ENCODE measurements around the gene DOCK3. TPM values are rescaled to one million over a fixed set of nuclear protein-coding genes. Genes with fewer than 3 reads are reported as not detected.
A peak's percentile ranks its signal among the peaks of the same experiment; 100 is the strongest.

DOCK3 gene
- total RNA-seq, 3 donors from 2014 or later = 0.17 to 6.1 (median 0.20) TPM

DNA sequence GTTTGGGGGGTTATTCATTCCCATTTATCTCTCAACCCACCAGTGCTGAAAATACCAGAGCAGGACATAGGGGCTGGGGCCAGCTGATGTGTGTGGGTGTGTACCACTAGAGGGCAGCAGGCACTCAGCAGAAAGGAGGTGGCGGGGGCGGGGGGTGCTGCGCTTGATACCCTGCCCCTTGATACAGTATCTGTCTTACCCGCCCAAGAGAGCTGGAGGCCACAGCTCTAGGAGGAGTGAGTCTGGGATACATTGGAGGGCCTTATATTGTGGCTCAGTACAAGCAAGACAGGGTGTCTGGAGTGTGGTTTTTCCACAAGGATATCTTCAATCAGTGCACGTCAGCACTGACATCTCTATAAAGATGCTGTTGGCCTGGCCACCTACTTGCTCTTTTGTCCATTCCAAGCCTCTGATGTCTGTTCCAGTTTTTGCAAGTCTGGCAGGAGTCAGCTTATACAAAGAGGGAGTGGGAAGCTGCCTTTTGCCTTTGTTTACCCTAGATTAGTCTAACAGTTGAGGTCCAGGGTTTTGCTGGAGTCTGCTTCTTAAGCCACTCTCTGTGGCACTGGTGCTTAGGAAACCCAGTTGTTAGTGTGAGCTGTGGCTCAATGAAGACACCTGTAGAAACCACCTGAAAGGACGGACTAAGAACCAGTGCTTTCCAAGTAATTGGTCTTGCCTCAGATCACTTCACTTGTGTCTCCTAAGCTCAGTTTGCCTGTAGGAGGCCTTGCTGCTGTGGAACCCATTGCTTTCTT, 714.9 kb downstream of the DOCK3 start:
- Histone ChIP-seq H3K9me3 (no peaks in the 10 kb centered on the region), H3K36me3 (ENCODE audit: low read depth) (no peaks in the 10 kb centered on the region), H3K4me3 (no peak overlapping the region), H3K4me1 (ENCODE audit: low read depth) (peaks cover 68% of the 10 kb centered on the region)
- no peak for ATAC-seq
- TF ChIP-seq, protein P1, sequence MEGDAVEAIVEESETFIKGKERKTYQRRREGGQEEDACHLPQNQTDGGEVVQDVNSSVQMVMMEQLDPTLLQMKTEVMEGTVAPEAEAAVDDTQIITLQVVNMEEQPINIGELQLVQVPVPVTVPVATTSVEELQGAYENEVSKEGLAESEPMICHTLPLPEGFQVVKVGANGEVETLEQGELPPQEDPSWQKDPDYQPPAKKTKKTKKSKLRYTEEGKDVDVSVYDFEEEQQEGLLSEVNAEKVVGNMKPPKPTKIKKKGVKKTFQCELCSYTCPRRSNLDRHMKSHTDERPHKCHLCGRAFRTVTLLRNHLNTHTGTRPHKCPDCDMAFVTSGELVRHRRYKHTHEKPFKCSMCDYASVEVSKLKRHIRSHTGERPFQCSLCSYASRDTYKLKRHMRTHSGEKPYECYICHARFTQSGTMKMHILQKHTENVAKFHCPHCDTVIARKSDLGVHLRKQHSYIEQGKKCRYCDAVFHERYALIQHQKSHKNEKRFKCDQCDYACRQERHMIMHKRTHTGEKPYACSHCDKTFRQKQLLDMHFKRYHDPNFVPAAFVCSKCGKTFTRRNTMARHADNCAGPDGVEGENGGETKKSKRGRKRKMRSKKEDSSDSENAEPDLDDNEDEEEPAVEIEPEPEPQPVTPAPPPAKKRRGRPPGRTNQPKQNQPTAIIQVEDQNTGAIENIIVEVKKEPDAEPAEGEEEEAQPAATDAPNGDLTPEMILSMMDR (IDR thresholded peaks at IDR 0.05) = peak; percentile 53
- DNase-seq = peak; percentile 61 to 71 (median 67)
- intact Hi-C loops (cut with DNase I, micrococcal nuclease) = loop anchor here in 1 of 2 donors (5.0 kb wide), 1 partner anchor 777 kb away; the partner anchor contains the start of gene CISH

DNA sequence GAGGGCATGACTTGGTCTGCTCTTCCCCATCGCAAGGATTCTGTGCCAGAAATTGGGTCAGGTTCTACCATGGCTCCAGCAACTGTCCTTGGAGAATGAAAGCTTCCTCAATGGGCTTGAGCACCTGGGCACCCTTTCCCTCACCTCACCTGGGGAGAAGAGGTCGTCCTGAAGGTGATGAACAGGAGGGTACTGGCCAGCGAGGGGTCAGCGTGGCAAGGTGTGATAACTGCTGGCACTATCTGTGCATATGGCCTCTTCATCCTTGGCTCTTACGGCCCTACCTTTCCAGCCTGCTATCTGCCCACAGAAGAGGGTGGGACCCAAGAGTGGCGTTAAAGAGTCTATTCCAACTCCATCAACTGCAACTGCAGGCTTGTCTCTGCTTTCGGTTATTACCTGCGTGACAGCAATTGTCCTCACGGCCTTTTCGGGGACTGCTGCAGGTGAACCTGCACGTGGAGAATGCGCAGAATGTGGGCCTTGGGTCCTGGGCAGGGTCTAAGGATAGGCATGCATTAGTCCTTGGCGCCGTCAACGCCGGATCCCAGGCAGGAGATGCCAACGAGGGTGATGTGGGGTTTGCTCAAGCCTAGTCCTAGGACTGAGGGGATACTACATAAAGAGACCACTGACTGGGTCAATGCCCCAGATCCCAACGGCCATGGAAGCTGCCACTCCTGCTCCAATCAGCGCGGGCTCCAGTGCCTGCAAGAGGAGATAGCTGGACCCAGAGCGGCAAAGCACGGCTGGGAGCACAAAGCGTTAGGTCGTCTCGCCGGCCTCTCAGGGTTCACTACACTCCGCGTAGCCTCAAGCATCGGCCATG, 715.7 kb downstream of the DOCK3 start:
- intact Hi-C loops (cut with DNase I, micrococcal nuclease) = no loop called here
- H3K4me1 ChIP-seq (ENCODE audit: low read depth) = peaks cover 72% of the 10 kb centered on the region
- peak in 1 of 3 donors; percentile 27 for DNase-seq

DNA sequence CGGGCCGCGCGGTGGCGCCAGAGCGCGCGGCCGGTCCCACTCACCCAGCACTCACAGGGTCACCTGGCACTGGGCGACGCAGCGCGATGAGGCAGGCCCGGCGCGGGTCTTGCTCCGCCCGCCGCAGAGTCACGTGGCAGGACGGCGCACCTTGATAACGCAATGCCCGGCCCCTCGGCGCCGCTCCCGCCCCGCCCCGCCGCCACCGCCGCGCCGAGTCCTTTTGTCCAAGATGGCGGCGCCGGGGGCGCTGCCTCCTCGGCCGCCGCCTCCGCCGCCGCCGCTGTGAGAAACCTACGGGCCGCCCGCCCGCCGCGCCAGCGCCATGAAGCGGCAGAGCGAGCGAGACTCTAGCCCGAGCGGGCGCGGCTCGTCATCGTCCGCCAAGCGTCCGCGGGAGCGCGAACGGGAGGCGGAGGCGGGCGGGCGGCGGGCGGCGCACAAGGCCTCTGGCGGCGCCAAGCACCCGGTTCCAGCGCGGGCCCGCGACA, 716.4 kb downstream of the DOCK3 start, which contains the start of gene RBM15B:
Gene RBM15B, plus strand, starts transcription at position 211 of the 491 bp plus-strand sequence. Its CDS starts 115 bp downstream, at position 326.
- TF ChIP-seq, protein P1 (IDR thresholded peaks at IDR 0.05) = peak; percentile 97
- peak; percentile 98 to 99 (median 99) for DNase-seq
- peak; percentile 92 for ATAC-seq
- Histone ChIP-seq H3K4me1 (ENCODE audit: low read depth) (peaks cover 68% of the 10 kb centered on the region), H3K4me3 (peak within 1 kb of the TSS; percentile 57), H3K36me3 (ENCODE audit: low read depth) (no peaks in the 10 kb centered on the region), H3K9me3 (no peaks in the 10 kb centered on the region)
- intact Hi-C loops (cut with DNase I, micrococcal nuclease) = no loop called here

More for the DNA sequence above, 715.7 kb downstream of the DOCK3 start:
- ATAC-seq = peak; percentile 0
- TF ChIP-seq, protein P1 (IDR thresholded peaks at IDR 0.05) = no peak
- H3K36me3 ChIP-seq (ENCODE audit: low read depth) = no peaks in the 10 kb centered on the region
- H3K9me3 ChIP-seq = no peaks in the 10 kb centered on the region
- peak overlapping the region; percentile 57 for H3K4me3 ChIP-seq

DNA sequence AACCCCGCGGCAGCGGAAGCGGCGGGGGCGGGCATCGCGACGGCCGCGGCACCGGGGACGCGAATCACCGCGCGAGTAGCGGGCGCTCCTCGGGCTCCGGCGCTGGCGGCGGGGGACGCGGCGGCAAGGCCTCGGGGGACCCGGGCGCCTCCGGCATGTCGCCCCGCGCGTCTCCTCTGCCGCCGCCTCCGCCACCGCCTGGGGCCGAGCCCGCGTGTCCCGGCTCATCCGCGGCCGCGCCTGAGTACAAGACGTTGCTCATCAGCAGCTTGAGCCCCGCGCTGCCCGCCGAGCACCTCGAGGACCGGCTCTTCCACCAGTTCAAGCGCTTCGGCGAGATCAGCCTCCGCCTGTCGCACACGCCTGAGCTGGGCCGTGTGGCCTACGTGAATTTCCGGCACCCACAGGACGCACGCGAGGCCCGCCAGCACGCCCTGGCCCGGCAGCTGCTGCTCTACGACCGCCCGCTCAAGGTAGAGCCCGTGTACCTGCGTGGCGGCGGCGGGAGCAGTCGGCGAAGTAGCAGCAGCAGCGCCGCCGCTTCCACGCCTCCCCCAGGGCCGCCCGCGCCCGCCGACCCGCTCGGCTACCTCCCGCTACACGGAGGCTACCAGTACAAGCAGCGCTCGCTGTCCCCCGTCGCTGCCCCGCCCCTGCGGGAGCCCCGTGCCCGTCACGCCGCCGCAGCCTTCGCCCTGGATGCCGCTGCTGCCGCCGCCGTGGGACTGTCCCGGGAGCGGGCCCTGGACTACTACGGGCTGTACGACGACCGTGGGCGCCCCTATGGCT, 717.0 kb downstream of the DOCK3 start:
- H3K4me1 ChIP-seq (ENCODE audit: low read depth) = peaks cover 64% of the 10 kb centered on the region
- H3K4me3 ChIP-seq = peak overlapping the region; percentile 57

More for the DNA sequence above, 717.0 kb downstream of the DOCK3 start:
- Histone ChIP-seq H3K9me3 (no peaks in the 10 kb centered on the region), H3K36me3 (ENCODE audit: low read depth) (no peaks in the 10 kb centered on the region)
- TF ChIP-seq, protein P1 (IDR thresholded peaks at IDR 0.05) = no peak
- intact Hi-C loops (cut with DNase I, micrococcal nuclease) = no loop called here
- peak; percentile 2 for ATAC-seq
- DNase-seq = peak; percentile 40 to 73 (median 67)

All from mucosa of descending colon (tissue), 3 donors.